IPS-NIHi7 (cell line): ENCODE data around the gene SLC30A7.
"Not testable (repeated sequence)": the region's sequence is repeated elsewhere in the genome, so short reads cannot be mapped to it uniquely, and the experiment has no call there.

Experiments used
- DNase-seq: peaks from one replicate; pipeline ENCODE4 v3.0.0; 2012; ENCODE audit warnings: mixed read lengths; ENCODE audit errors: extremely low spot score

SLC30A7 gene, protein sequence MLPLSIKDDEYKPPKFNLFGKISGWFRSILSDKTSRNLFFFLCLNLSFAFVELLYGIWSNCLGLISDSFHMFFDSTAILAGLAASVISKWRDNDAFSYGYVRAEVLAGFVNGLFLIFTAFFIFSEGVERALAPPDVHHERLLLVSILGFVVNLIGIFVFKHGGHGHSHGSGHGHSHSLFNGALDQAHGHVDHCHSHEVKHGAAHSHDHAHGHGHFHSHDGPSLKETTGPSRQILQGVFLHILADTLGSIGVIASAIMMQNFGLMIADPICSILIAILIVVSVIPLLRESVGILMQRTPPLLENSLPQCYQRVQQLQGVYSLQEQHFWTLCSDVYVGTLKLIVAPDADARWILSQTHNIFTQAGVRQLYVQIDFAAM

DNA sequence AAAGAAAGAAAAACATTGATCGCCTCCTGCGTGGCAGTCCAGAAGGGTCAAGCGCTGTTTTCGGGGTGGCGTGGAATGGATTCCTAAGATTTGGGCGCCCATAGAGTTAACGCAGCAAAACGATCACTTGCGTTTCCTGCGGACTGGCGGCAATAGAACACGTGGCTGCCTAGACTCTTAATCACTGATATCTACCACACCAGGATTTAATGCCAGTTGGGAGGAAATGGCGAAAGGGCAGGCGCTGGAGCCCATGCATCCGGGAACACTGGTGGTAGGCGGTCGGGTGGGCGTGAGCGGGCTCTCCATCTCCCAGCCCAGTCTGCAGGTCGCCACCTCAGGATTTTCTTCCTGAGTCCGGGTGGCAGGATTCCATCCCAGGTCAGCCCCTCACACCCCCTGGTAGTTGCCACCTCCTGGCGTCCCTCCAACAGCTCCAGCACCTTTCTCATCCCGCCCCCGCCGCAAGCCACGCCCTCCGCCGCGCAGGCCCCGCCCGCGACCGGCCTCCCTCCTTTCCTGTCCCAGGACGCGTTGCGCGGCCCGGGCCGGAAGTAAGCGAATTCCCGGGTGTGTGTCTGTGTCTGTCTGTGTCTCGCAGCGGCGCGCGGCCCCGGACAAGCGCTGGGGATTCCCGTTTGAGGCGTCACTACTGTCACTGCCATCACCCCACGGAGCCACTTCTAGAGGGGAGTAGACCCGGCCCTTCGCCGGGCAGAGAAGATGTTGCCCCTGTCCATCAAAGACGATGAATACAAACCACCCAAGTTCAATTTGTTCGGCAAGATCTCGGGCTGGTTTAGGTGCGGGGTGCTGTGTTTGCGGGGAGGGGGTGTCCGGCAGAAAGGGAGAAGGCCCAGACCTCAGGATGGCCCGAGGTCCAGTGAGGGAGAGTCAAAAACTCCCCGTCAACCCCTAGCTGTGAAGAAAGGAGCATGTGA, at the start of gene SLC30A7:
TSS of gene SLC30A7 (plus strand) at position 551 of the 941 bp plus-strand sequence. CDS start at position 724, 173 bp downstream.
- DNase-seq: peak; percentile 93

DNA sequence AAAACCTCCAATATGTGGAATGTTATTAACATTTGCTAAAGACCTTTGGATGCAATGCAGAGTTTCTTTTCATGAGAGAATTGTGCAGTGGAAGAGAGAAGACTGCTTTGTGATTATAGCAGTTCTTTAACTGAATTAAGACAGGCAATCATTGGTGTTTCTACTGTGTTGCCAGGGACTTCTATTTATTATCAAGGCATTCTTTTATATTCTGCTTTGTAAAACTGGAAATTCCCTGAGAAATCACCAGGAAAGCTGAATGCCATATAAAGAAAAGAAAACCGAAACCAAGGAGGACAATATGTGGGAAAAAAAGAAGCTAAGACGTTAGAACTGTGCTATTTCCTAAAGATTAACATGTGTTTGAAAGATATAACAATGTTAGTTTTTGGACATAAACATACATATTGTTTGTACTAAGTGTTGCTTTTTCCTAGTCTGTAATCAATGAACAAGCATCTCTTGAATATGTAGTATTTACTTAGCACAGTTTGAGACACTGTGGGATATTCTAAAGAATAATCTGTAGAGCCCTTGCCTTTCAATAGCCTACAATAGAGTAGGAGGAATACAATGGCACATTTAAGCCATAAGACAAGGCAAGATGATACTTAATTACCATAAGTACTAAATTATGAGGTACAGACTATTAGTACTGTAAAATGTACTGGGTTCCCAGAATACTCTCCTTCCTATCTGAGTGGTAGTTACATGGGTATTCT, 48.4 kb upstream of the SLC30A7 start:
- DNase-seq: no peak

DNA sequence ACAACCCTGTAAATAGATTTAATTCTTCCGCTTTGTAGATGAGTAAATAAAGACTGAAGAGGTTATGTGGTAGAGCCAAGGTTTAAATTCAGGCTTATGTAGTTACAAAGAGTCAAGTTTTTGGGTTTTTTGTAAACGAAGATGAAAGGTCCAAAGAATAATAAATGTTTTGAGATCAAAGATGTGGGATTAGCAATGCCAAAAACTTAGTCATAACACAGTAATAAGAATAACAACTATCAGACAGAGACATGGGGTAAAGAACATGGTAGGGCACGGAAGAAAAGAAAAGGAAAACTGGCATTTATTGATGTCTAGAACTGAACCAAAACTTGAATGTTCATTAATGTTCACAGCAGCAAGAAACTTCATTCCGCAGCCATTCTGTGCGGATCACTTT, 44.2 kb upstream of the SLC30A7 start:
- no peak for DNase-seq

DNA sequence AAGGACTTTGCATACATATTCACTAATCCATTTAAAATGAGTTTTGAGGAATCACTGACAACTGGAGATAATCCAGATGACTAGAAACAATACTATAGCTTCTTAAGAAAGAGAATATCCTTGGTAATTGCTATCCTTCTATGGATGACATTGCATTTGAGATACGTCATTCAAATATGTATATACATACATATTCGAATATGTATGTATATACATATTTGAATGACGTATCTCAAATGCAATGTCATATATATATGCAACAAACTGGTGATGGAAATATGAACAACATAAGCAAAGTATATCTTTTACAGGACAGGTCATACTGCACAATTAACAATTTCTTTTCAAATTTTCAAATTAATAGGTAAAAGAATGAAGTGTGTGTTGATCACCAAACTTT, 42.9 kb upstream of the SLC30A7 start:
- DNase-seq: no peak

DNA sequence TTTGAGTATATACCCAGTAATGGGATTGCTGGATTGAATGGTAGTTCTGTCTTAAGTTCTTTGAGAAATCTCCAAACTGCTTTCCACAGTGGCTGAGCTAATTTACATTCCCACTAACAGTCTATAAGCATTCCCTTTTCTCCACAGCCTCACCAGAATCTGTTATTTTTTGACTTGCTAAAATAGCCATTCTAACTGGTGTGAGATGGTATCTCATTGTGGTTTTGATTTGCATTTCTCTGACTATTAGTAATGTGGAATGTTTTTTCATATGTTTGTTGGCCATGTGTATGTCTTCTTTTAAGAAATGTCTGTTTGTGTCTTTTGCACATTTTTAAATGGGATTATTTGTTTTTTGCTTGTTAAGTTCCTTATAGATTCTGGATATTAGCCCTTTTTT, 40.8 kb upstream of the SLC30A7 start:
- not testable (repeated sequence) for DNase-seq

DNA sequence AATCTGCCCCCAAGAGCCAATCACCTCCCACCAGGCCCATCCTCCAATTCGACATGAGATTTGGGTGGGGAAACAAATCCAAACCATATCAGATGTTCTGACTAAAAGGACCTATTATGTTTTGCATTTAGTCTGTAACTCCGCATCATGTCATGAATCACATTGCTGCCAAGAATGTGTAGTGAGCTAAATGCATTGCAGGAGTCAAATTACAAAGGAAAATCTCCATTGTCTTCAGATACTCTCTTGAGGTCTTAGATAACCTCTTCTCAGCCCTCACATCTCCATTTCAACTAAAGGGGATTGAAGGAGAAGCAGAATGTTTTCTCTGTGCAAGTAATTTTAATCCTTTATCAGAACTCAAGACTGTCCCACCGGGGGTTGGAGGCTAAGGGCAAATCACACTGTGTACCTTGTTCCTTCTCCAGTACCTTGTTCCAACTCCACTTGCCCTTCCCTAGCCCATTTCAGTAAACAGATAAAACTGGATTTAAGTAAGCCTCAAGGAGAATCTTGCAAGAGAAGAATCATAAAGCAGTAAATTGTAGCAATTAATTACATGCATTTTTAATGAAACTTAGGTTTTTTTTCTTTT, 35.4 kb upstream of the SLC30A7 start:
- peak; percentile 25 for DNase-seq

DNA sequence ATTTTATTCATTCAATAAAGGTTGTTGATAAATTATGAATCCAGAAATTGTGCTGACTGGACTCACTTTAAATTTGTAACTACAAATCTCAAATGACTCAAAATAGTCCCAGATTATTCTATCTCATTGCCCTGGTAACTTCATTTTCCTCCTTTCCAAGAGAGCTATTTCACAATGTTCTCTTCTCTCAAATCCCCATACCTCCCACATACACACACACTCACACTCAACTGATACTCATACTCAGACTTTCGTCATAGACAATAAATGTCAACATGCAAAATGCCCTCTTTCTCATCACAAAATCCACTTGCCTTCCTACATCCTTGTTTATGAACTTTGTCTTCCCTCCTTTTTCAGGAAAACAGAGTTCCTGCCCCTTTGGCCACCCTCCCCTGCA, 34.5 kb upstream of the SLC30A7 start:
- no peak for DNase-seq

DNA sequence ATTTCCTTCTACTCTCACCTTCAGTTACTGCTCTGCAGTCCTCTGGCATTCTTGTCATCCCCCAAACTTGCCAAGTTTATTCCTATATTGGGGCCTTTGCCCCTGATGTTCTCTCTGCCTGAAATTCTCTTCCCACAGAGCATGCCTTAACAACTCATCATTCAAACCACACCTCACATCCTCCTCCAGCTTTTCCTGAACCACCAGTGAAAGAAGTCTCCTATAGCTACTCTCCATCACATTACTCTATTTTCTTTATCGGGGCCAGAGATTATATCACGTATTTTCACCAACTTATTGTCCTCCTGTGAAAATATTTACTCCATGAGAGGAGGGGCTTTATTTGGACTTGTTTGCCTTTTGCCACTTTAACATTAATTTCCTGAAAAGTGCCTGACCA, 33.3 kb upstream of the SLC30A7 start:
- no peak for DNase-seq

DNA sequence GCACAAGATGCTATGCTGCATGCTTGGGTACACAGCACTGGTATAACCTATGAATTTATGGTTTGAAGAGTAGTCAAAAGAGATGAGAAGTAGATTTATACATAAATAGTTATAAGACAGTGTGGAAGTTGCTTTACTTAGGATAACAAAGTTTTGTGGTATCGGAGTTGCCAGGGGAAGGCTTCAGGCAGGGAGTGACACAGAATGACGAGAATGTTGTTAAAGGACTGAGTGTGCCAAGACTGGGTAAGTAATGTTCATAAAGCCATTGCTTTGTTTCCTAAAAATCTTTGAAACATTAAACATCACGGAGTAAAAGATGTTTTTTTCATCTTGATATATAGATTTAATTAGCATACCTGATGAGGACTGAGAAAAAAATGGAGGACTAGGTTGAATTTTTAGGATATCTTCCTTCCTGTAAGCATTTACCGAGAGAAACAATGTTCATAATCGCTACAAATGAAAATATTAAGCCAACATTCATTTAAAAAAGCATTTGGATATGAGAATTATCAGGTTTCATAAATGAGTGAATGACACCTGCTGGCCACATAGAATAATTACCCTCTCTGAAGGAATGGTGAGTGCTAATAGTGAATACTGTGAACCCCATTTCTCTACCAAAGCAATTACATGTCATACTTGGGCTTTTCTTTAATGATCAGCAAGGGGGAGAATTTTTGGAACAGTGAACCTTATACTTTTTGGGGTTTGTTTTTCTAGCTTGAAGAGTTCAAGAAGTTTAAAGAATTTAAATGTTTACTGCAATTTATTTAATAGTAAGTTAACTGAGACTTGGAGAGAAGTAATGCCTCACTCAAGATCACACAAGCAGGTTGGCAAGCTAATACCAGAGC, 29.6 kb upstream of the SLC30A7 start:
- DNase-seq: no peak

DNA sequence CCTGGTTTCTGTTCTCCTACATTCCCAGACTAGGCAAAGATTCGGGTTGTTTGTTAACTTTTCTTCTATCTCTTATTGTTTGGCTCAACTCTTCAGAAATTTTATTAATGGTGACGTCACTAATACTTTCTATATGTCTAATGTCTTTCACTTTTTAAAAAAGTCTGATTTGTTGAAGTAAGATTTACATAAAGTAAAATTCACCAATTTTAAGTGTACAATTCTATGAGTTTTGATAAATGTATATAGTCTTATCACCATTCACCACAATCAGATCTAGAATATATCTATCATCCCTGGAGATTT, 29.0 kb upstream of the SLC30A7 start:
- DNase-seq: no peak

DNA sequence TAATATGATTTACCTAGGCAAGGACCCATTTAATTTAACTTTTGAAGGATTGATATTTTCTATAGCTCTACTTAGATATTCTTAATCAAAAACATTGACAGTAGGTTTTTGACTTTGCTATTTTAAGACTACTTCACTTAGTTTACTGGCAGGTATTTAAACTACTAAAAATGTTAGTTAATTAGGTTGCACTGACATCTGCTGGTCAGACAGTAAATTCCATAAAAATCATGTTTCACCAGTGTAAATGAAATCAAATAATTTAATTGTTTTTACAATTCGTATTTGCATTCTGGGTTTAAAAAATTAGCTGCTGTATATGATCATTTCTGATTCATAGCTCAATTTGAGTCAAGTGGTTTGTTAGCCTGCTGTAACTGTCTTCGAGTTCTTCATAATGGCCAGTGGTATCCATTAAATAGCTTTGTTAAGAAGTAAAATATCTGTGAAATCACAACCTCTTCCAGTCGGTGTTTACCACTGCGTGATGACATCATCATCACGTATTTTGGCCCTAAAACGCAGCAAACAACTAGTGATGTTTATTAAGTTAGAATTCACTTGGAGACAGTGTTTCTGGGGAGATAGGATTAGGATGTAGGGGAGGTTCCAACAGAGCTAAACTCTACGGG, 27.4 kb upstream of the SLC30A7 start:
- DNase-seq: no peak

DNA sequence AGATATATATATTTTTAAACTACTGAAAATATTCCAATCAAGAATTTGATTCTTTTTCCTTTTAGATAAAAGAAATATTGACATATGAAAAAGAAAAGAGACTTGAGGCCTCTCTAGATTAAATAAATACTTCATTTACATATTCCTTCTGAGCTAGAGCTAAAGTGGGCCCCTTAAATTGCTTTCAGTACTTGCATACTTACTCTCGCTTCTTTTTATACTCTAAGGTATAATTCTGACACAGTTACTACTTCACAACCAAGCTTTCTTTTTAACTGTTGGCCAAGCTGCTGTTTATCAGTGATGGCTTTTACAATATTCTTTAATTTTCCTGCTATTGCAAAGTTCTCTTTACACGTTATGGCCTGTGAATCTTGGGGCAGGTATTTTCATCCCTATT, 25.9 kb upstream of the SLC30A7 start:
- DNase-seq: no peak

DNA sequence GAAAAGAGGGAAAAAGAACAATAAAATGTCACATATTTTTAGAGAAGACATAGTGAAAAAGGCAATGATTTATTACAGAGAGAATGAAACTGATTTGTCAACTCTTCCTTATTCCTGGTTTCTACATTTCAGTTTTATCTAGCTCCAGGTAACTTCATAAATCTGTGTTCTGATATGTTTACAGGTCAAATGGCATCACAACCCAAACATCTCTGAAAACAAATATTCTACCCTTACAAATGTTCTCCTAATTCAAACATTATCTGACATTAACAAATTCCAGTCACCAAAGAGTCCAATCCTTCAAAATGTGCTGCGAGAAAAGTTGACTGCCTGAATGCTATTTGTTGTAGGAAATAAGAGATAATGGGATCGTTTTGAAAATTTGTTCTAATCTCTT, 21.5 kb upstream of the SLC30A7 start:
- no peak for DNase-seq

DNA sequence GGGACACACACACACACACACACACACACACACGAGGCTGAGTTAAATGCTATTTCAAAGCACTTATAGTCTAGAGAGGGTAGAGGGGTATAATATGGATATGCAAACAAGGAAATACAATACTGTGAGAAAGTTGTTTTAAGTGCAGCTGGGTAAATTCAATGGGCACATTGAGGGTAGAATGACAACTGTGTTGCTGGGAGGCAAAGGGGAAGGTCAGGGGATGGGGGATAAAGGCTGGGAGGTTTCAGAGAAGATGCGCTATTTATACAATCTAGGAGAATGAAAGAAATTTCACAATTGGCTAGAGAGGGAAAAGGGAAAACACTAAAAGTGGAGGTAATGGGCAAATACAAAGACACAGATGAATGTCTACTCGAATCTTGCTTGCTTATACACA, 20.7 kb upstream of the SLC30A7 start:
- DNase-seq: no peak

DNA sequence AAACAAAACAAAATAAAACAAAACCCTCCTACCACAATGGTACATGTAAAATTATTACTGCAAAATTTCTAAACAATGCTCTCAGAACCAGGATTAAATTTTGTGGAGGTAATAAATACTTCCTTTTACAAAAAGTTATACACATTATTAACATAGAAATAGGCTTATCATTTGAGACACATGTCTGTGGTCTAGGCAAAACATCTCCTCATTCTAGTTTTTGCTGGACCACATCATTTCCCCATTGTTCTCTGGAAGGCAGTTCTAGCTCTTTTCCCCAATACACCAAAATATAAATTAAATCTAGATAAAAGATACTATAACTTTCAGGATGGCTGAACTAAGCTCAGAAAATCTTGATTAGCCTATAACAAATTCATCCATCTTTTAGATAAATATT, 19.6 kb upstream of the SLC30A7 start:
- DNase-seq: no peak

DNA sequence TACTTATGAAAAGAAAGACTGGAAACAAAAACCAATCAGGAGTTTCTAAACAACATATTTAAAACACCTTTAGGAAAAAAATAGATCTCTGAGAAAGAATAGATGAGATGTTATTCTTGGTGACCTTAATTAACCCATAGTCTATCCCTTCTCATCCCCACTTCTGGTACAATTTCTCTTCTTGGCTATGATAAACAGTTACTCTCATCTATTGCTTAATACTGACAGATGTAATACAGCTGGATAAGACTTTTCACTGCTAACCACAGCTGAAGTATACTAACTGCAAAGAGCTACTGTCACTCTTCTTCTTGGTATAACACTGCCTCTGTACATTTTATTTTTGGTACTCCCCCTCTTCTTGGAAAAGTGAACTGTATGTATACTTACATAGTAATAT, 16.5 kb upstream of the SLC30A7 start:
- no peak for DNase-seq

DNA sequence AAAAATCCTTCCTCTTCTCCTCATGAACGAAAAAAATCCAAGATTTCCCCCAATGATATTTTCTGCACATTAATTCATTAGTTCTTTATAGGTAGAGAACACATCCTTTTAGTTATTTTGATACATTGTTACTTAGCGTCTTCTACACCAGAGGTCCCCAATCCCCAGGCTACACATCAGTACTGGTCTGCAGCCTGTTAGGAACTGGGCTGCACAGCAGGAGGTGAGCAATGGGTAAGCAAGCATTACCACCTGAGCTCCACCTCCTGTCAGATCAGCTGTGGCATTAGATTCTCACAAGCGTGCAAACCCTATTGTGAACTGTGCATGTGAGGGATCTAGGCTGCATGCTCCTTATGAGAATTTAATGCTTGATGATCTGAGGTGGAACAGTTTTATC, 14.2 kb upstream of the SLC30A7 start:
- DNase-seq: no peak

DNA sequence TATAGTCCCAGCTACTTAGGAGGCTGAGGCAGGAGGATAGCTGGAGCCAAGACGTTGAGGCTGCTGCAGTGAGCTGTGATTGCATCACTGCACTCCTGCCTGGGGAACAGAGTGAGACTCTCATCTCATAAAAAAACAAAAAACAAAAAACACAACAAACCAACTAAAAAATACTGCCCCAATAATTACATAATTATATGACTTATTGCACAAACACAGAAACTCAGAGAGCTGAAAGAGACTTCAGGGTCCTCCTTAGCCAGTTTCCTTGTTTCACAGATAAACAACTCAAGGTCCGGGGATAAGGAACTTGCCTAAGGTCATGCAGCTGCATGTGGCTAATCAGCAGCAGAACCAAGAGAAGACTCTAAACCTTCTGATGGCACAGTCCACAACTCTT, 13.2 kb upstream of the SLC30A7 start:
- no peak for DNase-seq

DNA sequence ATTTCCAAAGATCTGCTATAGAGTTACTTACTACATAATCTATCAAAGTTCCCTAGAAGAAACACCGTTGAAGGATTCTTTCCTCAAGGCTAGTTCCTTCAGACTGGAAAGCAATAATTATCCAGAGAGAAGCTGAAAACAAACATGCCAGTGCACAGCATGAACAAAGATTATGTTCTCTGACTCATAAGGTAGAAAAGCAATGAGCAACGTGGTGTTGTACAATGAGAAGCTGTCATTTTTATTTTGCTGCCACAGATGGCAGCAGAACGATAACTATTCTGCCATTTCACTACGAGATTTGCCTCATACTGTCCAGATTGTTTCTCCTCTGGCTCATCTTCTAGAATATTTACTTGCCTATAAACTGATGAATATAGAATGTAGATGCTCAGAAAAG, 11.9 kb upstream of the SLC30A7 start:
- DNase-seq: no peak

DNA sequence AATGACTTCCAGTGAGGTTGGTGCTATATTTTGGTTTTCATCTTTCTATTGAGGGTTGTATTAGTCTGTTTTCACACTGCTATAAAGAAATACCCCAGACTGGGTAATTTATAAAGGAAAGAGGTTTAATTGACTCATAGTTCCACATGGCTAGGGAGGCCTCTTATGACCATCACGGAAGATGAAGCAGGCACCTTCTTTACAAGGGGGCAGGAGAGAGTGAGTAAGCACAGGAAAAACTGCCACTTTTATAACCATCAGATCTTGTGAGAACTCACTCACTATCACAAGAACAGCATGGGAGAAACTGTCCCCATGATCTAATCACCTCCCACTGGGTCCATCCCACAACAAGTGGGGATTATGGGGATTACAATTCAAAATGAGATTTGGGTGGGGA, 6.9 kb upstream of the SLC30A7 start:
- DNase-seq: not testable (repeated sequence)
